HG02870 (cell line): ENCODE results near the gene TRIM38.
"Not testable (repeated sequence)": the region's sequence is repeated elsewhere in the genome, so short reads cannot be mapped to it uniquely, and the experiment has no call there.

Source experiments
- ATAC-seq: cut with Tn5 transposase; IDR thresholded peaks from one replicate; pipeline ENCODE4 v1.9.1; 2021; ENCODE audit warnings: mild to moderate bottlenecking, moderate library complexity; ENCODE audit not compliant: unreplicated experiment

TRIM38 gene

DNA sequence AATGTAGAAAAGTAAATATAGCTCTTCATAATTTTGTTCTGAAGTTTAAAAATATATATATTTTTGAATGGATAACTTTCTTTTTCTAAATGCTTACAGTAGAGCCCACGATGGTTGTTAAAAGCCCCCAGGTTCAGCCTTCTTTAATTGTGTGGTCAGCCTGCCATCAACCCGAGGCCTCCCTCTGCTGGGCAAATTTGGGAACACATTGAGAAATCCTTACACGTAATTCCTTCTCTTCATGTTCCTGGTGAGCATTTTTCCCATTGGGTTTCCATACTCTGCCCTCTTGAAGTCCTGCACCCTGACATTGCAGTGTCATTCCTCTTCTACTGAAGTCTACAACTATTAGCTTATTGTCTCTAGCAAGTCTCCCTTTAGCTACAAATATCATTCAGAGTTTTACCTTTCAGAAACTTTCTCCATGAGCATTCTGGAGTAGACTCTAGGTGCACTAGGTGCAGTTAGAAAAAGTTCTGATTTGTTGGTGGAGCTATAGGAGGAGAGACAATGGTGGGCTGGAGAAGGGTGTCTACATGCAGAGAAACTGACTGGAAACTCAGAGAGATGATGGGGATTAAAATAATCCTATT, 40.6 kb downstream of the TRIM38 start:
- no peak for ATAC-seq

DNA sequence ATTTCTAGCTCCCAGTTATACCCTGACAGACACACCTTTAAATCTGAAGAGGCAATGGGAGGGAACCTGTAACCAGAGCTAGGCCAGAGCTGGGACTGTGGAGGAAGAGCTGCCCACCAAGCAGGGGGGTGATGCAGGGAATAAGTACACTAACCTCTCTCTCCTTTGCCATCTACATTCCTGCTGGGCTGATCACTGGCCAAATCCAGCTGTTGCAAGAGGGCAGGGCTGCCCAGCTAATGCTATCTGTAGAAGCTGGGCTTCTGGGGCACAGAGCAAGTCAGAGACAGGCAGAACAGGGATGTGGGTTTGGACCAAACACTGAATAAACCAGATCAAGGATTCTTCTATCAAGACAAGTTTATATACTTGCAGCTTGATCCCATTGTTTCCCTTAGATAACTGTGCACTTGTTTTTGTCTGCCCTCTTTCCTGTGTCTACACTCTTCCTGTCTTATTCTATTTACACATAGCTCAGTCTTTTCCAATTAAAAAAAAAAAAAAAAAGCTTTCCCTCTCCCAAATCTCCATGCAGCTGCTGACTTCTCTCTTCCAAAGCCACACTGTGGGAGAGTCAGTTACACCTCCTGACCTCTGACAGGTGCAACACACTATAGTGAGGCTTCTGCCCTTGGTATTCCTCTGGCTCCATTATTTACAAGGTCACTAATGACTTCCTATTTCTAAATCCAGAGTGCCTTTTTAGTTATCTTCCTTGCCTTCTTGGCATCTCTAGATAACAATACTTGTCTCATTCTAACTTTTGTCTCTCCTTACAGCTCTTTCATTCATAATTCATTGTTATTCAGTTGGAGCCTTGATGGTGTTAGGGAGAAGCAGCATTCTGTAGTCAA, 43.7 kb downstream of the TRIM38 start:
- no peak for ATAC-seq

DNA sequence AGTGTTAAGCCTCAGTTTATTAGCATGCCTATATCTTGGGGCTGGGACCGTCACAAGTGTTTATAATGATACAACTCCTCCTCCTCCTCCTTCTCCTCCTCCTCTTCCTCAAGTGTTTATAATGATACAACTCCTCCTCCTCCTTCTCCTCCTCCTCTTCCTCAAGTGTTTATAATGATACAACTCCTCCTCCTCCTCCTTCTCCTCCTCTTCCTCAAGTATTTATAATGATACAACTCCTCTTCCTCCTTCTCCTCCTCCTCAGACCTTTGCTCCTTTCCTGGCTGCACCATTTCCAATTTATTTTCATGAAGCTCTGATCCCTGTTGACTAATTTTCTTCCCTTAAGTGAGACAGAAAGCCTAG, 44.3 kb downstream of the TRIM38 start:
- not testable (repeated sequence) for ATAC-seq

DNA sequence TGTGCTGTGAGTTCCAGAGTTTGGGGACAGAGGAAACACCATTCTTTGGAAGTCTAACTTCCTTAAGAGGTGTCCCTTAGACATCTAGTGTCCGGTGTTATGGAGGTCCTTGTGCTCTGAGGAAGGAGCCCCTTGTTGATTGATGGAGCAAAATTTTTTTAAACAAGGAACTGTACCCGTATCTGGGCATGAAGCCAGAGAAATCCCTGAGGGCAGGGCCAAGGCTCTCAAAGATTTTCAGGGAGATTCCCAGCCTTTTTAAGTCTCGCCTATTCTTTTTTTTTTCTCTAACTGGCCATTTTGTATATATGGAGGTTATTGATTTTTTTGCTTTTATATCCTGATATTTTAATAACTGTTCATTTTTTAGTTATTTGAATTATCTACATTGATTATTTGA, 45.9 kb downstream of the TRIM38 start:
- no peak for ATAC-seq

DNA sequence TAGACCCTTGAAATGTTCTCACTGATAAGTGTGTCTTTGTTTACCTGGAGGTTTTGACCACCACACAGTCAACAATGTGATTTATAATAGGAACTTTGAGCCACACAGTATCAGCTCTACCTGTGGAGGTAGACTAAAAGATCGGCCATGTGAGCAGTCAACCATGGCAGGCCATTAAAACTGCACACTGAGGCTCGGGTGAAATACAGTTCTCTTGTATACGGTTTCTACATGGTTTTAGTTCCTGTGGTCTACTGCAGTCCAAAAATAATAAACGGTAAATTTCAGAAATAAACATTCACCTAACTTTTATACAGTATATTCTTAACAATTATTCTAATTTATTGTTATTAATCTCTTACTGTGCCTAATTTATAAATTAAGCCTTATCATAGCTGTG, 47.2 kb downstream of the TRIM38 start:
- no peak for ATAC-seq

DNA sequence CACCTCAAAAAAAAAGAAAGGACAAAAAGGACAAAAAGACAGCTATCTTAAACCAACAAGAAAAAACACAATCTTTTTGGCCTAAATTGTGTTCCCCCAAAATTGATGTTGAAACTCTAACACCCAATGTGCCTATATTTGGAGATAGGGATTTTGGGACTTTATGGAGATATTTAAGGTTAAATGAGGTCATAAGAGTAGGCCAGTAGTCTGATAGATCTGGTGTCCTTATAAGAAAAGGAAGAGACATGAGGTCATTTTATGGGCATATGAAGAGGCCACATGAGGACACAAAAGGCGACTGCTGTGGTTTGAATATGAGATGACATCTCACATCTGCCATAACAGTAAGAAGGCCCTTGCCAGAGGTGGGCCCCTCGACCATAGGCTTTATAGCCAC, 49.5 kb downstream of the TRIM38 start:
- ATAC-seq: no peak

- not testable (repeated sequence) for ATAC-seq
Measured at GRCh38 chr6:26014386-26014785, 51.8 kb downstream of the TRIM38 start.

DNA sequence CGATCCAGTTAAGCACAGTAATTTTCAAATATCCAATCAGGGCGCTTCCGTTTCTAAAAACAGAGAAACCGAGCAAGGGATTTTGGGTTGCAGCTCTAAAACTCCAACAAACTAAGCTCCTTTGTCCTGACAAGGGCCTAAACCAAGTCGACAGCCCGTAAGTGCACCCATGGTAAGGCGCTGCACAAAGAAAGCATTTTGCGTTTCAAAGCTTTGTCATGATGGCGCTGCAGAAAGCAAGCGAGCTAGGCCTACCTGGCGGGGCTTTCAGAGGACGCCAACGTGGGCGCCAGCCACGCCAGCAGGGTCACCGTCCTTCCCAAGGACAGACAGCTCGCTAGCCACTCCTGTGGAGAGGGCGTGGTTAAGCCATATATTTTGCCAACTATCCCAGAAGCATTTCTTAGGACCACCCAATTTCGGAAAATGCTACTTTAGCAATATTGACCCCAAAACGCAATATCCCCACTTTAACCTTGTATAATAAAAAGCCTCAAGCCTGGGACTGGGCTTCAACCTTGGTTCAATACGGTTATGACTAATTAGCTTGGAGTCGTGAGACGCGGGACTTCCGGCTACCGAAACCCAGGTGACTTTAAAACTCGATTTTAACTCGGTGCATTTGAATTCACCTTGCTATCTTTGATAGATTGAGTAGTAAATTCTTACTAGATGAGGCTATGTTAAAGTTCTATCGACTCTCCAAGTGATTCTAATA, 53.8 kb downstream of the TRIM38 start:
- no peak for ATAC-seq

- no peak for ATAC-seq
Measured at GRCh38 chr6:26016963-26017631, 54.5 kb downstream of the TRIM38 start.

DNA sequence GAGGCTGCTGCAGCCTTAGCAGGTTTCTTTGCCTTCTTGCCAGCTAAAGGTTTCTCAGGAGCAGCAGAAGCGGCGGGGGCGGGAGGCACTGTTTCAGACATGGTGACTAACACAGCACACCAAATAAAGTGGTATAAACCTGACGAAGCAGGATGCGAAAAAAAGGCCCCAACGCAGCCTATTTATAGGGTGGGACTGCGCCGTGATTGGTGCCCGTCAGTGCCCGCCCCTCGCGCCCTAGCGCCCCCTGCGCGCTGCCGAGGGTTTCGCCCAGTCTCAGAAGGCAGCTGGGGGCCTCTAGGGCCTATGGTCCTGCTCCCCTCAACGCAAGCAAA, 55.0 kb downstream of the TRIM38 start:
- ATAC-seq: no peak

GRCh38 chr6:26019261-26019830, 56.7 kb downstream of the TRIM38 start:
- no peak for ATAC-seq

- ATAC-seq: no peak
Measured at GRCh38 chr6:26019967-26020328, 57.3 kb downstream of the TRIM38 start.

DNA sequence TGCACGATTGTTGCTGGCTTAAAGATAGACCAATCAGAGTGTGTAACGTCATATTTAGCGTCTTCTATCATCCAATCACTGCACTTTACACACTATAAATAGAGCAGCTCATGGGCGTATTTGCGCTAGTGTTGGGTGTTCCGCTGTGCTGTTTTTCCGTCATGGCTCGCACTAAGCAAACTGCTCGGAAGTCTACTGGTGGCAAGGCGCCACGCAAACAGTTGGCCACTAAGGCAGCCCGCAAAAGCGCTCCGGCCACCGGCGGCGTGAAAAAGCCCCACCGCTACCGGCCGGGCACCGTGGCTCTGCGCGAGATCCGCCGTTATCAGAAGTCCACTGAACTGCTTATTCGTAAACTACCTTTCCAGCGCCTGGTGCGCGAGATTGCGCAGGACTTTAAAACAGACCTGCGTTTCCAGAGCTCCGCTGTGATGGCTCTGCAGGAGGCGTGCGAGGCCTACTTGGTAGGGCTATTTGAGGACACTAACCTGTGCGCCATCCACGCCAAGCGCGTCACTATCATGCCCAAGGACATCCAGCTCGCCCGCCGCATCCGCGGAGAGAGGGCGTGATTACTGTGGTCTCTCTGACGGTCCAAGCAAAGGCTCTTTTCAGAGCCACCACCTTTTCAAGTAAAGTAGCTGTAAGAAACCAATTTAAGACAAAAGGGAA, 57.9 kb downstream of the TRIM38 start:
- peak; percentile 43 for ATAC-seq

- ATAC-seq: peak; percentile 11
Measured at GRCh38 chr6:26021001-26021349, 58.4 kb downstream of the TRIM38 start.

- peak; percentile 60 for ATAC-seq
Measured at GRCh38 chr6:26021350-26022131, 58.9 kb downstream of the TRIM38 start.

DNA sequence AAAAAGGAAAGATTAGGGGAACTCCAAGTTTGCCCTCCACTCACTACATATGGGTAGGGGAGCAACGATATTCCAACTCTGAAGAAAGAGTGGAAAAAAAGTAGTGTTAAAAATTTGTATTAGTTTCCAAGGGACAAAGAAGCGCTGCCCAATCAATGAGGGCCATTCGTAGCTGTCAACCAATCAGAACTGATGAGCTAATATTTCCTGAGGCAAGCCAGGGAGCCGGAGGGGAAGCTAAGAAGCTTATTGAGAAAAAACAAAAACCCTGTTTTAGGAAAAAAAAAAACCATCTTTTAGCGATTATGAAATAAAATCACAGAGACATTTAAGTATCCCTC, 59.5 kb downstream of the TRIM38 start:
- no peak for ATAC-seq

DNA sequence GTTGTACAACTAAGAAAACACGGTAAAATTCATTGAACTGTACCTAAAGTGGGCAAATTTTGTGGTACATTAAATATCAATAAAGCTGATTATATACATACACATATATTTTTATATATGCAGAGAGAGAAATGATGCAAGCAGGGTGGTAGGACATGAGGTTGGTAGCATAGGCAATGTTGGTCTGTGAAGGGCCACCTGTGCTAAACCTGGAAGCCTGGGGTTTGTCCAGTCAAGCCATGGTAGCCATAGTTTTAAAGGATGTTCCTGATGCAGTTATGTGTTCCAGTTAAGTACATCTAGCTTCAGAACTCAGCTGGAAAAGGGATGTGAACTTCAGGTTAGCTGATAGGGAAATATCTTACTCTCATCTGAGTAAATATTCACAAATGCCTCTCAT, 60.1 kb downstream of the TRIM38 start:
- ATAC-seq: no peak

DNA sequence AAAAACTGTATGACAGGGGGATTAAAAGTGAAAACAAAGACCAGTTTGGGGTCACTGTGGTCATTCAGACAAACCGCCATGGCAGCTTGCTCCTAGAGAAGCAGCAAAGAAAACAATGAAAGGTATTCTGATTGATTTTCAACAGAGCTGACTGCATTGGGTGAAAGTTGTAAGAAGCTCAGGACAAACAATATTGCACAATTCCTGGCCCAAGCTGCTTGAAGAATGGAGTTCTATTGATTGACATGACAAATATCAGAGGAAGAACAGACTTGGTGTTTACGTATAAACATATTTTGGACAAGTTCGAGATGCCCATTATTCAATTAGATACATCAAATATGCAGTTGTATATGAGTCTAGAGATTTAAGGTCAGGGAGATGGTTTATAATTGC, 62.0 kb downstream of the TRIM38 start:
- ATAC-seq: no peak

DNA sequence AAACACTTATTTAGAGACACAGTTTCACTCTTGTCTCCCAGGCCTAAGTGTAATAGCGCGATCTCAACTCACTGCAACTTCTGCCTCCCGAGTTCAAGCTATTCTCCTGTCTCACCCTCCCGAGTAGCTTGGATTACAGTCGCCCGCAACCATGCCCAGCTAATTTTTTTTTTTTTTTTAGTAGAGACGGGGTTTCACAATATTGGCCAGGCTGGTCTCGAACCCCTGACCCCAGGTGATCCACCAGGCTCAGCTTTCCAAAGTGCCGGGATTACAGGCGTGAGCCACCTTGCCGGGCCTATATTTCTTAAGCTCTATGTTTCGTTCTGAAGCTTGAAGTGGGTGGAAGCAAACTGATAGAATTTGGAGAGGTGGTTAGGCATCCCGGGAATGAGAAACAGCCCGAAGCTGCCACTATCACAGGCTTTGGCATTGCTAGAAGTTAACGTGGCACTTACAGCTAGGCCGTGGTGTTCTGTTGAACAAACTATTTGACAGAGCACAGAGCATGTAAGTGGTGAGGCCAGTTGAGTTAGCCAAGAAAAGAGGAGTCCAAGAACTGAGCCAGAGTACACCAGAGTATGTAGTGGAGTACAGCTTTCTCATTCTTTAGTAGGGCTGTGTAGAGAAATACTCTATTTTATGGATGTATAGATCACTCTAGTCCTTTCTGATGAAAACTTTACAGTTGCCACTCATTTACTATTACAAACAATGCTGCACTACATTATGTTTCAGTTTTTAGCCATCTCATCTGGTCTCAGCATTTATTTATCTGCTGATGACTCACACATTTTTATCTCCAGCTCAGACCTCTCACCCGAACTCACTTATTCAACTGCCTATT, 62.7 kb downstream of the TRIM38 start:
- no peak for ATAC-seq
